ENCODE measurements around the gene KCNG1. TPM values are rescaled to one million over a fixed set of nuclear protein-coding genes. Genes with fewer than 3 reads are reported as not detected.

Gene KCNG1
- total and polyA plus RNA-seq, 2 experiments from 2014 or later, result 8.1 to 26.3 TPM

DNA sequence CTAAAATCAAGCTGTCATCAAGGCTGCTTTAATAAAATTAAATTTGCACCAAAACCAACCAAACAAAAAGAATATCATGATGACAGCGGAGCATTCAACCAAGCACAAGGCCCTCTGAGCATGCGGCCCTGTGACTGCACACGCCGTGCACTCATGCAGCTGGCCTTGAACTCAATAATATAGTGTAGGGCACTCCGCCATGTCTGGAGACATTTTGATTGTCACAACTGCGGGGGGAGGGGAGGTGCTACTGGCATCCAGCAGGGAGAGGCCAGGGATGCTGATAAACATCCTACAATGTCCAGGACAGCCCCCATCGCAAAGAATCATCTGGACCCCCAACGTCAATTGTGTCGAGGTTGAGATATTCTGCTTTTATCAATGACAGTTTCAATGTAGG is 54.6 kb downstream of the KCNG1 start:
- Mint-ChIP-seq H3K9me3 (no peaks in the 10 kb centered on the region), H3K27ac (no peak overlapping the region), H3K4me1 (peaks cover 13% of the 10 kb centered on the region), H3K27me3 (ENCODE audit: insufficient read depth, low read depth, poor library complexity) (peaks cover 3% of the 10 kb centered on the region), H3K4me3 (no peak overlapping the region), H3K36me3 (ENCODE audit: low read depth) (no peaks in the 10 kb centered on the region)
- no peak overlapping the region for H3K4me2 ChIP-seq
- no peaks in the 10 kb centered on the region for H3K27me3 ChIP-seq (ENCODE audit: insufficient read depth)
- no peak overlapping the region for H3K4me3 ChIP-seq
- H3K79me2 ChIP-seq (replicated peaks; ENCODE audit: insufficient read depth), result no peaks in the 10 kb centered on the region
- 0 out of 2 replicates have a peak overlapping the region, but pooled peaks have one; percentile 23 for H2AFZ ChIP-seq
- H3K36me3 ChIP-seq (ENCODE audit: insufficient read depth), result no peaks in the 10 kb centered on the region
- ATAC-seq (no peak), DNase-seq (ENCODE audit: low spot score) (no peak)
- H3K9me2 ChIP-seq (ENCODE audit: insufficient read depth), result no peaks in the 10 kb centered on the region
- no peak overlapping the region for H3K27ac ChIP-seq (ENCODE audit: low read depth)
- TF ChIP-seq ZNF462 (CRISPR knock-in tag; IDR thresholded peaks at IDR 0.05), result no peak
- TF ChIP-seq, protein P1, sequence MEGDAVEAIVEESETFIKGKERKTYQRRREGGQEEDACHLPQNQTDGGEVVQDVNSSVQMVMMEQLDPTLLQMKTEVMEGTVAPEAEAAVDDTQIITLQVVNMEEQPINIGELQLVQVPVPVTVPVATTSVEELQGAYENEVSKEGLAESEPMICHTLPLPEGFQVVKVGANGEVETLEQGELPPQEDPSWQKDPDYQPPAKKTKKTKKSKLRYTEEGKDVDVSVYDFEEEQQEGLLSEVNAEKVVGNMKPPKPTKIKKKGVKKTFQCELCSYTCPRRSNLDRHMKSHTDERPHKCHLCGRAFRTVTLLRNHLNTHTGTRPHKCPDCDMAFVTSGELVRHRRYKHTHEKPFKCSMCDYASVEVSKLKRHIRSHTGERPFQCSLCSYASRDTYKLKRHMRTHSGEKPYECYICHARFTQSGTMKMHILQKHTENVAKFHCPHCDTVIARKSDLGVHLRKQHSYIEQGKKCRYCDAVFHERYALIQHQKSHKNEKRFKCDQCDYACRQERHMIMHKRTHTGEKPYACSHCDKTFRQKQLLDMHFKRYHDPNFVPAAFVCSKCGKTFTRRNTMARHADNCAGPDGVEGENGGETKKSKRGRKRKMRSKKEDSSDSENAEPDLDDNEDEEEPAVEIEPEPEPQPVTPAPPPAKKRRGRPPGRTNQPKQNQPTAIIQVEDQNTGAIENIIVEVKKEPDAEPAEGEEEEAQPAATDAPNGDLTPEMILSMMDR (conservative IDR thresholded peaks at IDR 0.05; ENCODE audit: low read depth in 2 of 2), result no peak
- TF ChIP-seq POLR2AphosphoS5 (IDR thresholded peaks at IDR 0.05; ENCODE audit: low read depth), result no peak
- TF ChIP-seq EZH2phosphoT487 (IDR thresholded peaks at IDR 0.05; ENCODE audit: unreplicated experiment), result no peak
- no peak for TF ChIP-seq NANOG (IDR thresholded peaks at IDR 0.05; ENCODE audit: borderline replicate concordance)
- TF ChIP-seq REST (IDR thresholded peaks at IDR 0.05; ENCODE audit: unreplicated experiment), result no peak
- TF ChIP-seq ZNF114 (CRISPR knock-in tag; IDR thresholded peaks at IDR 0.05), result no peak
- no peak for TF ChIP-seq STAT1 (IDR thresholded peaks at IDR 0.05; ENCODE audit: unreplicated experiment)
- no peak for TF ChIP-seq JUNB (IDR thresholded peaks at IDR 0.05; ENCODE audit: unreplicated experiment)
- no peaks in the 10 kb centered on the region; the same call in 1 of the 2 replicates for H4K20me1 ChIP-seq (replicated peaks; ENCODE audit: insufficient read depth)
- no peaks in the 10 kb centered on the region for H3K4me1 ChIP-seq (ENCODE audit: insufficient read depth)
- no peaks in the 10 kb centered on the region for H3F3A ChIP-seq (replicated peaks; ENCODE audit: low read depth)
